HepG2 (cell line): ENCODE data around the gene UNC93A. TPM values are rescaled to one million over a fixed set of nuclear protein-coding genes. Genes with fewer than 3 reads are reported as not detected.

Experiments
- CREBL2 ChIP-seq: sonication (generic); formaldehyde crosslinking; IDR thresholded peaks from 2 replicates; pipeline ENCODE4 v1.8.1; 2023; ENCODE audit warnings: missing genetic modification reagents, mild to moderate bottlenecking, borderline replicate concordance
- FOXA3 ChIP-seq: IDR thresholded peaks from 2 replicates; pipeline ENCODE4 v1.6.1; 2016; ENCODE audit warnings: missing genetic modification reagents, missing compliant biosample characterization
- GTF3A ChIP-seq: sonication (generic); formaldehyde crosslinking; conservative IDR thresholded peaks from 2 replicates; pipeline ENCODE4 v1.4.0; 2020; ENCODE audit warnings: mild to moderate bottlenecking, missing genetic modification reagents
- KLF11 ChIP-seq: IDR thresholded peaks from 2 replicates; pipeline ENCODE4 v1.6.1; 2016; ENCODE audit warnings: missing compliant biosample characterization
- MAZ ChIP-seq, 2 experiments: sonication (generic) in 1 of 2; formaldehyde crosslinking in 1 of 2; IDR thresholded peaks; 2 replicates each; pipeline versions ENCODE4 v1.5.0 to v1.6.1; 2012 to 2020; ENCODE audit warnings: low read depth in 2 of 2, mild to moderate bottlenecking in 2 of 2, borderline replicate concordance in 1 of 2, improper control_type of control experiment in 1 of 2, low read length in 1 of 2, missing genetic modification reagents in 1 of 2, moderate library complexity in 1 of 2
- MIER3 ChIP-seq: IDR thresholded peaks from 2 replicates; pipeline ENCODE4 v1.6.1; 2016; ENCODE audit warnings: missing compliant biosample characterization, borderline replicate concordance
- MXD4 ChIP-seq: IDR thresholded peaks from 2 replicates; pipeline ENCODE4 v1.6.1; 2016; ENCODE audit warnings: mild to moderate bottlenecking, missing biosample characterization, missing genetic modification reagents
- NFRKB ChIP-seq: fragments of 450-650 bp; IDR thresholded peaks from 2 replicates; pipeline ENCODE4 v1.6.1; 2017
- PCBP1 ChIP-seq: fragments of 200-400 bp; formaldehyde crosslinking; IDR thresholded peaks from 2 replicates; pipeline ENCODE4 v1.6.1; 2017; ENCODE audit warnings: mild to moderate bottlenecking, low read depth, low read length, borderline replicate concordance
- SMC3 ChIP-seq: IDR thresholded peaks from 2 replicates; pipeline ENCODE4 v1.6.1; 2011; ENCODE audit warnings: low read length, improper control_type of control experiment
- SP2 ChIP-seq: sonication (generic); formaldehyde crosslinking; IDR thresholded peaks from 2 replicates; pipeline ENCODE4 v1.5.1; 2020; ENCODE audit warnings: mild to moderate bottlenecking, missing genetic modification reagents
- TIGD3 ChIP-seq: sonication (generic); formaldehyde crosslinking; IDR thresholded peaks from 2 replicates; pipeline ENCODE4 v1.5.1; 2020; ENCODE audit warnings: mild to moderate bottlenecking, missing genetic modification reagents, borderline replicate concordance
- TRAFD1 ChIP-seq: sonication (generic); formaldehyde crosslinking; IDR thresholded peaks from 2 replicates; pipeline ENCODE4 v1.5.1; 2020; ENCODE audit warnings: missing genetic modification reagents, mild to moderate bottlenecking, borderline replicate concordance
- ZMYM2 ChIP-seq: sonication (generic); formaldehyde crosslinking; IDR thresholded peaks from 2 replicates; pipeline ENCODE4 v1.8.0; 2022; ENCODE audit warnings: mild to moderate bottlenecking, missing genetic modification reagents
- ZNF329 ChIP-seq: sonication (generic); formaldehyde crosslinking; IDR thresholded peaks from 2 replicates; pipeline ENCODE4 v1.9.0; 2021; ENCODE audit warnings: low read depth, mild to moderate bottlenecking, missing genetic modification reagents
- ZNF557 ChIP-seq: sonication (generic); formaldehyde crosslinking; IDR thresholded peaks from 2 replicates; pipeline ENCODE4 v1.4.0; 2020; ENCODE audit warnings: missing genetic modification reagents
- ZNF563 ChIP-seq: sonication (generic); formaldehyde crosslinking; IDR thresholded peaks from 2 replicates; pipeline ENCODE4 v1.8.0; 2022; ENCODE audit warnings: mild to moderate bottlenecking, moderate library complexity, missing genetic modification reagents
- ZNF567 ChIP-seq: sonication (generic); formaldehyde crosslinking; IDR thresholded peaks from 2 replicates; pipeline ENCODE4 v1.8.1; 2023; ENCODE audit warnings: mild to moderate bottlenecking, missing genetic modification reagents, borderline replicate concordance
- ZNF691 ChIP-seq: sonication (generic); formaldehyde crosslinking; IDR thresholded peaks from 2 replicates; pipeline ENCODE4 v1.4.0; 2020; ENCODE audit warnings: missing genetic modification reagents, low read depth, mild to moderate bottlenecking, borderline replicate concordance
- polyA plus RNA-seq, 8 experiments: library from polyadenylated mRNA; depleted of rRNA in 3 of 8; stranded (reverse) in 7 of 8; unstranded in 1 of 8; fragments of >200 nt; fragmentation: Illumina TruSeq in 4 of 8; extraction: Trizol in 4 of 8; gene quantifications; 2 replicates each; pipeline versions ENCODE4 v1.2.1 to v1.2.3, GENCODE V29; 2011 to 2016; ENCODE audit warnings: low read depth in 4 of 8, missing spikeins in 1 of 8, mixed read lengths in 1 of 8; ENCODE audit not compliant: insufficient read depth in 1 of 8
- total RNA-seq, 5 experiments: library from RNA; depleted of rRNA; stranded (reverse); fragments of >200 nt; fragmentation: Illumina TruSeq; extraction: Trizol; gene quantifications; 2 replicates each; pipeline ENCODE4 v1.2.3, GENCODE V29; 2016; ENCODE audit warnings: low read depth in 1 of 5
- TF ChIP-seq, protein P1 (sequence below): sonication (generic); formaldehyde crosslinking; IDR thresholded peaks from 2 replicates; pipeline ENCODE4 v1.5.1; 2020; ENCODE audit warnings: missing genetic modification reagents, mild to moderate bottlenecking, borderline replicate concordance
- TF ChIP-seq, protein P2 (sequence below): sonication (generic); formaldehyde crosslinking; IDR thresholded peaks from 2 replicates; pipeline ENCODE4 v1.5.0; 2020; ENCODE audit warnings: mild to moderate bottlenecking, missing genetic modification reagents, borderline replicate concordance

Gene UNC93A
- total and polyA plus RNA-seq, 2 of the 13 experiments (the other 11 are each of a cell fraction or from before 2014, with no cell fraction given) = 11.0 to 42.7 TPM

- TF ChIP-seq PCBP1 (no peak), ZNF329 (CRISPR knock-in tag) (no peak; the same call in 1 of the 2 replicates), GTF3A (CRISPR knock-in tag) (no peak), ZNF691 (CRISPR knock-in tag) (peak; percentile 92; the same call in 1 of the 2 replicates), ZMYM2 (no peak; the same call in 1 of the 2 replicates), MAZ (IDR thresholded peaks at IDR 0.05; ENCODE audit: borderline replicate concordance, low read depth, low read length) (peak; percentile 73; the same call in 1 of the 2 replicates), MAZ (CRISPR knock-in tag; IDR thresholded peaks at IDR 0.05; ENCODE audit: low read depth) (peak; percentile 81), NFRKB (no peak), SP2 (CRISPR knock-in tag) (no peak), TRAFD1 (CRISPR knock-in tag) (no peak), ZNF563 (CRISPR knock-in tag) (peak; percentile 44; the same call in 1 of the 2 replicates), MIER3 (CRISPR knock-in tag) (peak; percentile 55; the same call in 1 of the 2 replicates), KLF11 (no peak), MXD4 (CRISPR knock-in tag) (peak; percentile 73), FOXA3 (CRISPR knock-in tag) (peak; percentile 91), ZNF567 (CRISPR knock-in tag) (peak; percentile 87; the same call in 1 of the 2 replicates), CREBL2 (CRISPR knock-in tag) (no peak), ZNF557 (CRISPR knock-in tag) (no peak; the same call in 1 of the 2 replicates), TIGD3 (CRISPR knock-in tag) (no peak), SMC3 (peak; percentile 24)
- TF ChIP-seq, protein P1, sequence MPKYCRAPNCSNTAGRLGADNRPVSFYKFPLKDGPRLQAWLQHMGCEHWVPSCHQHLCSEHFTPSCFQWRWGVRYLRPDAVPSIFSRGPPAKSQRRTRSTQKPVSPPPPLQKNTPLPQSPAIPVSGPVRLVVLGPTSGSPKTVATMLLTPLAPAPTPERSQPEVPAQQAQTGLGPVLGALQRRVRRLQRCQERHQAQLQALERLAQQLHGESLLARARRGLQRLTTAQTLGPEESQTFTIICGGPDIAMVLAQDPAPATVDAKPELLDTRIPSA = peak; percentile 87; the same call in 1 of the 2 replicates
- TF ChIP-seq, protein P2, sequence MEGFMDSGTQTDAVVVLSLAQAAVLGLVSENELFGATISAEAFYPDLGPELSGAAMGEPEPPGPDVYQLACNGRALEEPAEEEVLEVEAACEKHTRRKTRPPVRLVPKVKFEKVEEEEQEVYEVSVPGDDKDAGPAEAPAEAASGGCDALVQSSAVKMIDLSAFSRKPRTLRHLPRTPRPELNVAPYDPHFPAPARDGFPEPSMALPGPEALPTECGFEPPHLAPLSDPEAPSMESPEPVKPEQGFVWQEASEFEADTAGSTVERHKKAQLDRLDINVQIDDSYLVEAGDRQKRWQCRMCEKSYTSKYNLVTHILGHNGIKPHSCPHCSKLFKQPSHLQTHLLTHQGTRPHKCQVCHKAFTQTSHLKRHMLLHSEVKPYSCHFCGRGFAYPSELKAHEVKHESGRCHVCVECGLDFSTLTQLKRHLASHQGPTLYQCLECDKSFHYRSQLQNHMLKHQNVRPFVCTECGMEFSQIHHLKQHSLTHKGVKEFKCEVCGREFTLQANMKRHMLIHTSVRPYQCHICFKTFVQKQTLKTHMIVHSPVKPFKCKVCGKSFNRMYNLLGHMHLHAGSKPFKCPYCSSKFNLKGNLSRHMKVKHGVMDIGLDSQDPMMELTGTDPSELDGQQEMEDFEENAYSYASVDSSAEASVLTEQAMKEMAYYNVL (CRISPR knock-in tag) = peak; percentile 35; the same call in 1 of the 2 replicates
Measured at GRCh38 chr6:167268683-167269280, 22.3 kb upstream of the UNC93A start (continued).
